GM21528 (cell line): ENCODE results near the gene NDUFS6.
"Not testable (repeated sequence)": the region's sequence is repeated elsewhere in the genome, so short reads cannot be mapped to it uniquely, and the experiment has no call there.

ENCODE experiments used
- ATAC-seq: cut with Tn5 transposase; IDR thresholded peaks from one replicate; pipeline ENCODE4 v1.9.1; 2021; ENCODE audit warnings: mild to moderate bottlenecking, moderate library complexity; ENCODE audit not compliant: unreplicated experiment, low FRiP score

NDUFS6 gene

DNA sequence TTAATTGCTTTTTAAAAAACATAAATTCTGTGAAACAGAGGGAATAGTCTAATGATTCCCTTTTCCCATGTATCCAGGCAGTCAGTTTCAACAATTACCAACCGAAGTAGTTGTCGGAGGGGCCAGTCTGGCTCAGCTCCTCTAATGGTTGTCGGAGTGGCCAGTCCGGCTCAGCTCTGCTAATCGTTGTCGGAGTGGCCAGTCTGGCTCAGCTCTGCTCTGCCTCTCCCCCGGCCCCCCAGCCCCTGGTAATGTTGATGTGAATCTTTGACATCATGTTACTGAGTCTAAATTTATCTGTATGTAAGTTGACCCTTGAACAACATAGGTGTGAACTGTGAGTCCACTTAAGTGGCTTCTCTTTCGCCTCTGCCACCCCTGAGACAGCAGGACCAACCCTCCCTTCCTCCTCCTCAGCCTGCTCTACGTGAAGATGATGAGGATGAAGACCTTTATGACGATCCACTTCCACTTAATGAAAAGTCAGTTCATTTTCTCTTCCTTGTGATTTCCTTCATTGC is 9.4 kb downstream of the NDUFS6 start:
- no peak for ATAC-seq

DNA sequence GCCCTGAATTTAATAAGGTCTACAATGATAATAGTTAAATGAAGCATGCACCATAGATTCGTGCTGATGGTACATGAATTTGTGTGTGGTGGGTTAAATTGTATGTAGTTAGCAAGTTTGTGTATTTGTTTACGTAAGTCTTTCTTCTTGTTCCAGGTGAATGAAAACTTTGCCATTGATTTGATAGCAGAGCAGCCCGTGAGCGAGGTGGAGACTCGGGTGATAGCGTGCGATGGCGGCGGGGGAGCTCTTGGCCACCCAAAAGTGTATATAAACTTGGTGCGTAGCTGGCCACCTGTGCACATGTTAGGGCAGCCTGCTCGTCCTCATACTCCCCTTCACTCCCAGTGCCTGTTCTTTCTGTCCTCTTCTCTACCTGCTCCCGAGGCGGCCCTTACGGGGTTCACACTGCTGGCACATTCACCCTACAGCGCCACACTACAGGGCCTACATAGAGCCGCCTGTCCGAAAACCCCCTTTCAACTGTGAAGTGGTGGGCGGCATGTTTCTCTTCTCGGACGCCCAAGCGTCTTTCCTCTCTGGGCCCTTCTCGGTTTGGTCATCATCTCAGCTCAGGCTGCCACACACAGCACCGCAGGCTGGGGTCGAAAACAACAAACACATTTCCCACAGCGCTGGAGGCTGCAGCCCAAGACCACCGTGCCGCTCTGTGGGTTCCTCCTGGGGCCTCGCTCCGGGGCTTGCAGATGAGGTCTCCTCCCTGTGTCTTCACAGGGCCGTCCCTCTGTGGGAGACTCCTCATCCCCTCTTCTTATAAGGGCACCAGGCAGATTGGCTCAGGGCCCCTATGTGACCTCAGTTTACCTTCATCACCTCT is 13.2 kb downstream of the NDUFS6 start:
- no peak for ATAC-seq

GRCh38 chr5:1815071-1815786 is 14.0 kb downstream of the NDUFS6 start:
- no peak for ATAC-seq

GRCh38 chr5:1815881-1816292 is 14.7 kb downstream of the NDUFS6 start:
- no peak for ATAC-seq

DNA sequence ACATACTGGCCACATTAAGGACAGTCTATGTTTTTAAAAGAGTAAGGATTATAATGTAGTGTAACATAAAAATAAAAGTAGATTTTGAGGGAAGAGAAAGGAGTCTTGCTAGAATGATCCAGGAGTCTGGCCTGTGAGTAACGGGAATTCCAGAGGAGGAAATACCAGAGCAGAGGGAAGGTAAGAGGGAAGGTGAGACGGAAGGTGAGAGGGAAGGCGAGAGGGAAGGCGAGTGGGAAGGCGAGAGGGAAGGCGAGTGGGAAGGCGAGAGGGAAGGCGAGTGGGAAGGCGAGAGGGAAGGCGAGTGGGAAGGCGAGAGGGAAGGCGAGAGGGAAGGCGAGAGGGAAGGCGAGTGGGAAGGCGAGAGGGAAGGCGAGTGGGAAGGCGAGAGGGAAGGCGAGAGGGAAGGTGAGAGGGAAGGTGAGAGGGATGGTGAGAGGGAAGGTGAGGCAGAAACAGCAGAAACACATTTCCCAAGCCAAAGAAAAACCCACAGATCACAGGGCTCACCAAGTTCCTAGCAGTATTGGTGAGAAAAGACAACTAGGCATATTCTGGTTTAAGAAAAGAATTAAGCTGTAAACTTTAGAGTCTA is 15.4 kb downstream of the NDUFS6 start:
- not testable (repeated sequence) for ATAC-seq

DNA sequence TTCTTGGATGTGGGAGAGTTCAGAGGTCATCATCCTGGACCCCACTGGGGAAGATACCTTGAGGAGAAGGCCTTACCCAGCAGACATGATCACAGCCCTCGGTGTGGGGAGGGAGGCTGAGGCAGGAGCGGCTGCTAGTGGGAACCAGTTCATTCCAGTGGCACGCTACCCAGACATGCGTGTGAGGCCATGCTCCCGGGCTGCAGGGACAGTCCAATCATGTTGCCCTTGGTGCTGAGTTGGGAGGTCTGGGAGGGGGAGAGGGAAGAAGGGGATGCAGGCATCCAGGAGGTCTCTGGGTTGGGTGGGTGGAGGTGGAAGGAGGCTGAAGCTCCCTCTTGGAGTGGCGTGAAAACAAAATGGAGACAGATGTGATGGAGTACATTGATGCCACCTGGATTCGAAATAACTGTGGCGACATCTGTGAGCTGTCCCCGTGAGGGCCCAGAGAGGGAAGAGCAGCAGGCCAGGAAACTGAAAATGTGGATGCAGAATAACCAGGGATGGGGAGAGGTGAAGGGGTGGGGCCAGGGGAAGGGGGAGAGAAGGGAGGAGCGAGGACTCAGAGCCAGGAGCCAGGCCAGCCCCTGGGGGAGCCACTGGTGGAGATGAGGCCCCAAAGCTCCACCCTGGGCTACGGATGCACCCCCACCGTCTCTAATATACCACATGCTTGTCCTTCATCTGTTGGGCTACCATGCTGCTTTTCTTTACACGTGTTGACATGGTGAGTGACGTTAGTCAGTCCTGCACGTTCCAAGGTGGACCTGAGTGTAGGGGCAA is 16.2 kb downstream of the NDUFS6 start:
- no peak for ATAC-seq

- ATAC-seq, result no peak
Observed at GRCh38 chr5:1818784-1819183, 17.6 kb downstream of the NDUFS6 start.

GRCh38 chr5:1819458-1819857 is 18.3 kb downstream of the NDUFS6 start:
- ATAC-seq, result no peak

GRCh38 chr5:1820381-1820780 is 19.2 kb downstream of the NDUFS6 start:
- no peak for ATAC-seq

DNA sequence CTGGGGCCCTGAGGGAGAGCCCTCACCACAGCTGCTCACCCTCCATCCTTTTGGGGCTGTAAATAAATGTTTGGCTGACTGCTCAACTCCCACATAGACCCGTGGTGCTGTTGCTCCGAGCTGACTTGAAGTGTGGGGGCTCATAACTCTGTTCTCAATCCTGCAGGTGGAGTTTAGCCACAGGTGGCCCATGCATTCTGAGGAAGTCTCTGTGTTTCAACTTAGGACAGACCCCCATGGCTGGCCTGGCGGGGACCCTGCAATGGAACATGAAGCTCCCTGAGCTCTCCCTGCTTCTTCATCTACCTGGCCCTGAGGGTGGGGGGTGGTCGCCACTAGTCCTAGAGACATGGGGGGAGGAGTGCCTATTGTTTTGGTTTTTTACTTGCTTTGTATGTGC is 19.7 kb downstream of the NDUFS6 start:
- ATAC-seq, result no peak

DNA sequence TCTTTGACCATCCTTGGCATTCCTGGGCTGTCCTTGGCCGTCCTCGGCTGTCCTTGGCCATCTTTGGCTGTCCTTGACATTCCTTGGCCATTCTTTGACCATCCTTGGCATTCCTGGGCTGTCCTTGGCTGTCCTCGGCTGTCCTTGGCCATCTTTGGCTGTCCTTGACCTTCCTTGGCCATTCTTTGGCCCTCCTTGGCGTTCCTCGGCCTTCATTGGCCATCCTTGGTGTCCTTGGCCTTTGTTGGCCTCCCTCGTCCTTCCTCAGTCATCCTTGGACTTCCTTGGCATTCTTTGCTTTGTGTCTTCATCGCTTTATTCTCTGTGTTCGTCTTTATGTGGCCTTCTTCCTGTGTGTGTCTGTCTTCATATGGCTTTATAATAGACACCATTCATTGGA is 20.7 kb downstream of the NDUFS6 start:
- ATAC-seq, result no peak

DNA sequence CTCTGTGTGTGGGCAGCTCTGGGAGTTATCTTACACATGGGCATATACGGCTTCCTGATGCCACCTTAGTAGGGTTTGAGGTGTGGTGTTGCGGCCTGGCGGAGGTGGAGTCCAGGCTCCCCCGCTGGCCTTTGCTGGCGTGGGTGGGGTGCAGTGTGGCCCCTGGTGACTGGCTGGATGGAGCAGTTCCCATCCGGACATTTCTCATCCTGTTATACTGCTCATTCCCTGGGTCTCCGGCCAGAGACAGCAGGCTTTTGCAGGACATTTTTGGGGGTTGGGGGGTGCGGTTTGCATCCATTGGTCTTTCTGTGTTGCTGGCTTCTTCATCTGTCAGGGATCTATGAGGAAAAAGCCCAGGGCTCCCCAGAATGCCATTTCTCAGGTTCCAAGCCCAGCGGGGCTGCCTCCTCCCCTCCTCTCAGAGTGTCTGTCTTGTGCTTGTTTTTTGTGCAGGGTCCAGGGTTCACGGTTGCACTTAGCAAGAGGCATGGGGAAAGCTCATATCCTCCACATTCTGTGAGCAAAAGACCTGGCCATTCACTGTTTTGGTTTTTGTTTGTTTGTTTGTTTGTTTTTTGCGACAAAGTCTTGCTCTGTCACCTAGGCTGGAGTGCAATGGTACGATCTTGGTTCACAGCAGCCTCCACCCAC is 22.3 kb downstream of the NDUFS6 start:
- no peak for ATAC-seq

- ATAC-seq, result no peak
Observed at GRCh38 chr5:1824109-1824821, 23.1 kb downstream of the NDUFS6 start.

GRCh38 chr5:1824903-1825841 is 24.0 kb downstream of the NDUFS6 start:
- ATAC-seq, result no peak

GRCh38 chr5:1826235-1826980 is 25.2 kb downstream of the NDUFS6 start:
- ATAC-seq, result no peak

- no peak for ATAC-seq
Observed at GRCh38 chr5:1827025-1827885, 26.0 kb downstream of the NDUFS6 start.
